OCI-LY1 (cell line): ENCODE measurements around the gene CHM.
"Not testable (repeated sequence)": the region's sequence is repeated elsewhere in the genome, so short reads cannot be mapped to it uniquely, and the experiment has no call there.

Experiments
- H2AFZ ChIP-seq: fragments of 200-600 bp; sonication (generic), shearing (Covaris generic); 2 replicates; pipeline ENCODE4 v1.6.0; 2014; ENCODE audit warnings: antibody characterized with exemption, mild to moderate bottlenecking, low read length
- H3F3A ChIP-seq: fragments of 200-600 bp; sonication (generic), shearing (Covaris generic); 2 replicates; pipeline ENCODE4 v1.6.0; 2014; ENCODE audit warnings: mild to moderate bottlenecking, antibody characterized with exemption, low read length, moderate library complexity; ENCODE audit not compliant: insufficient read depth
- H3K27ac ChIP-seq: fragments of 200-600 bp; sonication (generic); 2 replicates; pipeline ENCODE4 v1.5.1; 2014; ENCODE audit warnings: low read length, mixed run types, mild to moderate bottlenecking, low read depth; ENCODE audit not compliant: poor library complexity, severe bottlenecking
- H3K27me3 ChIP-seq: fragments of 200-600 bp; sonication (generic); 2 replicates; pipeline ENCODE4 v1.6.0; 2014; ENCODE audit warnings: antibody characterized with exemption, mild to moderate bottlenecking, low read length, moderate library complexity; ENCODE audit not compliant: insufficient read depth
- H3K36me3 ChIP-seq: fragments of 200-600 bp; sonication (generic); 2 replicates; pipeline ENCODE4 v1.6.1; 2014; ENCODE audit warnings: mild to moderate bottlenecking, antibody characterized with exemption, low read length, moderate library complexity, mixed read lengths; ENCODE audit not compliant: insufficient read depth
- H3K4me1 ChIP-seq: fragments of 200-600 bp; sonication (generic); 2 replicates; pipeline ENCODE4 v1.5.1; 2014; ENCODE audit warnings: mild to moderate bottlenecking, low read length, moderate library complexity; ENCODE audit not compliant: insufficient read depth, severe bottlenecking
- H3K4me2 ChIP-seq: fragments of 200-600 bp; sonication (generic), shearing (Covaris generic); 2 replicates; pipeline ENCODE4 v1.6.1; 2014; ENCODE audit warnings: low read length
- H3K4me3 ChIP-seq: fragments of 200-600 bp; sonication (generic); 2 replicates; pipeline ENCODE4 v1.5.1; 2014; ENCODE audit warnings: low read length, low read depth, mild to moderate bottlenecking, mixed read lengths; ENCODE audit not compliant: poor library complexity, severe bottlenecking
- H3K79me2 ChIP-seq: fragments of 200-600 bp; shearing (Covaris generic); 2 replicates; pipeline ENCODE4 v1.6.1; 2016; ENCODE audit warnings: mixed run types, low read length, mixed read lengths; ENCODE audit not compliant: insufficient read depth
- H3K9ac ChIP-seq: fragments of 200-600 bp; sonication (generic), shearing (Covaris generic); 2 replicates; pipeline ENCODE4 v1.6.1; 2014; ENCODE audit warnings: mild to moderate bottlenecking, low read length, mixed read lengths
- H3K9me2 ChIP-seq: fragments of 200-600 bp; sonication (generic), shearing (Covaris generic); 2 replicates; pipeline ENCODE4 v1.6.1; 2014; ENCODE audit warnings: low read depth, mild to moderate bottlenecking, low read length, mixed read lengths
- H3K9me3 ChIP-seq: fragments of 200-600 bp; shearing (Covaris generic); 2 replicates; pipeline ENCODE4 v1.6.1; 2014; ENCODE audit warnings: low read length, mixed read lengths
- H4K20me1 ChIP-seq: fragments of 200-600 bp; sonication (generic), shearing (Covaris generic); 2 replicates; pipeline ENCODE4 v1.6.0; 2016; ENCODE audit warnings: mild to moderate bottlenecking, low read length; ENCODE audit not compliant: insufficient read depth
- CTCF ChIP-seq: fragments of 200-600 bp; sonication (generic), shearing (Covaris generic); IDR thresholded peaks from 2 replicates; pipeline ENCODE4 v1.5.1; 2017; ENCODE audit warnings: mild to moderate bottlenecking, antibody characterized with exemption, low read length, moderate library complexity, mixed read lengths
- EZH2 ChIP-seq: fragments of 200-600 bp; sonication (generic), shearing (Covaris generic); IDR thresholded peaks from 2 replicates; pipeline ENCODE4 v1.8.0; 2017; ENCODE audit warnings: borderline replicate concordance, mixed run types, mild to moderate bottlenecking, antibody characterized with exemption, low read length, moderate library complexity, mixed read lengths

CHM gene

GRCh38 chrX:85955510-85955909 is 91.8 kb downstream of the CHM start:
- no peaks in the 10 kb centered on the region for H3K9me2 ChIP-seq
- H3K4me2 ChIP-seq, result no peak overlapping the region
- TF ChIP-seq EZH2, result no peak
- TF ChIP-seq CTCF, result no peak
- no peak overlapping the region for H2AFZ ChIP-seq
- H3K79me2 ChIP-seq, result no peaks in the 10 kb centered on the region
- no peaks in the 10 kb centered on the region for H3F3A ChIP-seq
- H4K20me1 ChIP-seq, result no peaks in the 10 kb centered on the region
- no peaks in the 10 kb centered on the region for H3K4me1 ChIP-seq
- H3K9me3 ChIP-seq, result no peaks in the 10 kb centered on the region
- no peaks in the 10 kb centered on the region for H3K27me3 ChIP-seq
- no peak overlapping the region for H3K27ac ChIP-seq
- H3K36me3 ChIP-seq, result peaks cover 8% of the 10 kb centered on the region; the same call in 1 of the 2 replicates
- H3K9ac ChIP-seq, result no peak overlapping the region
- H3K4me3 ChIP-seq, result no peak overlapping the region

- not testable (repeated sequence) for H3K4me1 ChIP-seq, H2AFZ ChIP-seq, H3K4me3 ChIP-seq, H3F3A ChIP-seq, H3K9me3 ChIP-seq, H3K4me2 ChIP-seq, H3K9ac ChIP-seq, H3K9me2 ChIP-seq, H3K79me2 ChIP-seq, H3K27me3 ChIP-seq, H4K20me1 ChIP-seq, H3K27ac ChIP-seq
- peaks cover 21% of the 10 kb centered on the region for H3K36me3 ChIP-seq
These were observed 102.6 kb downstream of the CHM start for GRCh38 chrX:85944751-85945150.

GRCh38 chrX:85941275-85941674 is 106.1 kb downstream of the CHM start:
- Histone ChIP-seq H3K27me3 (no peaks in the 10 kb centered on the region), H3K9me3 (no peaks in the 10 kb centered on the region), H3K4me3 (no peak overlapping the region), H3K79me2 (no peaks in the 10 kb centered on the region), H3K27ac (no peak overlapping the region), H3K9me2 (no peaks in the 10 kb centered on the region), H3K4me1 (no peaks in the 10 kb centered on the region), H4K20me1 (no peaks in the 10 kb centered on the region), H2AFZ (no peak overlapping the region), H3K9ac (no peak overlapping the region), H3K36me3 (peaks cover 8% of the 10 kb centered on the region; the same call in 1 of the 2 replicates), H3K4me2 (no peak overlapping the region), H3F3A (no peaks in the 10 kb centered on the region)
- TF ChIP-seq CTCF (no peak), EZH2 (no peak)

- H3K27ac ChIP-seq, H3K36me3 ChIP-seq, H3K4me3 ChIP-seq, H3K4me2 ChIP-seq, H3K9me2 ChIP-seq, H4K20me1 ChIP-seq, H2AFZ ChIP-seq, H3K9me3 ChIP-seq, H3K79me2 ChIP-seq, H3K9ac ChIP-seq, H3F3A ChIP-seq, H3K27me3 ChIP-seq, H3K4me1 ChIP-seq: not testable (repeated sequence)
These were observed 107.4 kb downstream of the CHM start for GRCh38 chrX:85939942-85940341.

- not testable (repeated sequence) for H3K9ac ChIP-seq, H3K9me3 ChIP-seq, H3K36me3 ChIP-seq, H3K4me1 ChIP-seq, H3K9me2 ChIP-seq, H3K79me2 ChIP-seq, H2AFZ ChIP-seq, H4K20me1 ChIP-seq, H3F3A ChIP-seq, H3K27me3 ChIP-seq, H3K27ac ChIP-seq, H3K4me2 ChIP-seq, H3K4me3 ChIP-seq
These were observed 113.0 kb downstream of the CHM start for GRCh38 chrX:85934399-85934798.
